ENCODE measurements around the gene DTNBP1. TPM values are rescaled to one million over a fixed set of nuclear protein-coding genes. Genes with fewer than 3 reads are reported as not detected.

DTNBP1 gene
- total and polyA plus RNA-seq, 2 of the 13 experiments (the other 11 are each of a cell fraction or from before 2014, with no cell fraction given): 6.6 to 19.1 TPM

DNA sequence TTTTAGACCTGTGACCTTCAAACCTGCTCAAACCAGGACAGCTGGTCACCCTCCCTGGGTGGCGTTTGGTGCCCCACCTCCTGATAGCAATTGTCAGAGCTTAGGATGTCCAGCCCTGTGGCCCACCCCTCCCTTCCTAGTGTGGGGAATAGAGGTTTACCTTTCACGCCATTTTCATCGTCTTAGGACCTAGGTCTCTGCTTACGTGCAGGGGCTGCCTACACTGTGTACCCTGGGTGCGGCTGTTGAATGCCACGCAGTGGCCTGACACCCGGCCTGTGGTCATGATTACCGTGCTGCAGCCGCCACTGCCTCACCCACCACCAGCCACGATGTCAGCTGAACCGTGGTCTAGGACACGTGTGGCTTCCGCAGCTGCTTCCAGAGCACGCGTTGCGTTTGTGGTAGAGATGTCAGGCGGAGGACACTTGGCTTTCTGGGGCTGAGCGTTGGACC is 157.3 kb downstream of the DTNBP1 start (continued):
- TF ChIP-seq, protein P1, sequence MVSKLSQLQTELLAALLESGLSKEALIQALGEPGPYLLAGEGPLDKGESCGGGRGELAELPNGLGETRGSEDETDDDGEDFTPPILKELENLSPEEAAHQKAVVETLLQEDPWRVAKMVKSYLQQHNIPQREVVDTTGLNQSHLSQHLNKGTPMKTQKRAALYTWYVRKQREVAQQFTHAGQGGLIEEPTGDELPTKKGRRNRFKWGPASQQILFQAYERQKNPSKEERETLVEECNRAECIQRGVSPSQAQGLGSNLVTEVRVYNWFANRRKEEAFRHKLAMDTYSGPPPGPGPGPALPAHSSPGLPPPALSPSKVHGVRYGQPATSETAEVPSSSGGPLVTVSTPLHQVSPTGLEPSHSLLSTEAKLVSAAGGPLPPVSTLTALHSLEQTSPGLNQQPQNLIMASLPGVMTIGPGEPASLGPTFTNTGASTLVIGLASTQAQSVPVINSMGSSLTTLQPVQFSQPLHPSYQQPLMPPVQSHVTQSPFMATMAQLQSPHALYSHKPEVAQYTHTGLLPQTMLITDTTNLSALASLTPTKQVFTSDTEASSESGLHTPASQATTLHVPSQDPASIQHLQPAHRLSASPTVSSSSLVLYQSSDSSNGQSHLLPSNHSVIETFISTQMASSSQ (IDR thresholded peaks at IDR 0.05; ENCODE audit: low read depth): no peak
- TF ChIP-seq, protein P1 (CRISPR knock-in tag; IDR thresholded peaks at IDR 0.05; ENCODE audit: borderline replicate concordance): no peak
- TF ChIP-seq MZF1 (CRISPR knock-in tag; IDR thresholded peaks at IDR 0.05; ENCODE audit: borderline replicate concordance) (no peak), CREB1 (IDR thresholded peaks at IDR 0.05) (no peak), CREB1 (CRISPR knock-in tag; IDR thresholded peaks at IDR 0.05) (no peak), MTA1 (CRISPR knock-in tag; IDR thresholded peaks at IDR 0.05; ENCODE audit: borderline replicate concordance) (0 out of 2 replicates have a peak, but pooled peaks have one; percentile 38), ZNF343 (CRISPR knock-in tag; IDR thresholded peaks at IDR 0.05) (no peak), GZF1 (CRISPR knock-in tag; IDR thresholded peaks at IDR 0.05) (no peak), SKI (IDR thresholded peaks at IDR 0.05; ENCODE audit: partially characterized antibody) (no peak), ZNF652 (CRISPR knock-in tag; IDR thresholded peaks at IDR 0.05; ENCODE audit: borderline replicate concordance, low read depth) (no peak), ZNF816 (CRISPR knock-in tag; IDR thresholded peaks at IDR 0.05; ENCODE audit: borderline replicate concordance) (no peak), MBNL3 (CRISPR knock-in tag; conservative IDR thresholded peaks at IDR 0.05) (no peak), ZNF891 (CRISPR knock-in tag; IDR thresholded peaks at IDR 0.05) (no peak), ZBTB38 (CRISPR knock-in tag; IDR thresholded peaks at IDR 0.05) (peak; percentile 93), RAD51 (IDR thresholded peaks at IDR 0.05; ENCODE audit: borderline replicate concordance) (no peak), ARNTL (CRISPR knock-in tag; IDR thresholded peaks at IDR 0.05) (0 out of 2 replicates have a peak, but pooled peaks have one; percentile 1), MEF2D (CRISPR knock-in tag; IDR thresholded peaks at IDR 0.05) (peak; percentile 37; the same call in 1 of the 2 replicates), FIP1L1 (IDR thresholded peaks at IDR 0.05; ENCODE audit: borderline replicate concordance, insufficient read depth, low read depth, low read length) (no peak), THRA (CRISPR knock-in tag; IDR thresholded peaks at IDR 0.05; ENCODE audit: borderline replicate concordance) (no peak), SIX1 (CRISPR knock-in tag; IDR thresholded peaks at IDR 0.05; ENCODE audit: borderline replicate concordance) (no peak), ZBTB1 (CRISPR knock-in tag; IDR thresholded peaks at IDR 0.05; ENCODE audit: borderline replicate concordance) (no peak), ZFP36L1 (CRISPR knock-in tag; IDR thresholded peaks at IDR 0.05) (no peak), ZSCAN25 (CRISPR knock-in tag; IDR thresholded peaks at IDR 0.05) (no peak)
- TF ChIP-seq, protein P2, sequence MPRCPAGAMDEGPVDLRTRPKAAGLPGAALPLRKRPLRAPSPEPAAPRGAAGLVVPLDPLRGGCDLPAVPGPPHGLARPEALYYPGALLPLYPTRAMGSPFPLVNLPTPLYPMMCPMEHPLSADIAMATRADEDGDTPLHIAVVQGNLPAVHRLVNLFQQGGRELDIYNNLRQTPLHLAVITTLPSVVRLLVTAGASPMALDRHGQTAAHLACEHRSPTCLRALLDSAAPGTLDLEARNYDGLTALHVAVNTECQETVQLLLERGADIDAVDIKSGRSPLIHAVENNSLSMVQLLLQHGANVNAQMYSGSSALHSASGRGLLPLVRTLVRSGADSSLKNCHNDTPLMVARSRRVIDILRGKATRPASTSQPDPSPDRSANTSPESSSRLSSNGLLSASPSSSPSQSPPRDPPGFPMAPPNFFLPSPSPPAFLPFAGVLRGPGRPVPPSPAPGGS (CRISPR knock-in tag; IDR thresholded peaks at IDR 0.05): no peak
- TF ChIP-seq, protein P3, sequence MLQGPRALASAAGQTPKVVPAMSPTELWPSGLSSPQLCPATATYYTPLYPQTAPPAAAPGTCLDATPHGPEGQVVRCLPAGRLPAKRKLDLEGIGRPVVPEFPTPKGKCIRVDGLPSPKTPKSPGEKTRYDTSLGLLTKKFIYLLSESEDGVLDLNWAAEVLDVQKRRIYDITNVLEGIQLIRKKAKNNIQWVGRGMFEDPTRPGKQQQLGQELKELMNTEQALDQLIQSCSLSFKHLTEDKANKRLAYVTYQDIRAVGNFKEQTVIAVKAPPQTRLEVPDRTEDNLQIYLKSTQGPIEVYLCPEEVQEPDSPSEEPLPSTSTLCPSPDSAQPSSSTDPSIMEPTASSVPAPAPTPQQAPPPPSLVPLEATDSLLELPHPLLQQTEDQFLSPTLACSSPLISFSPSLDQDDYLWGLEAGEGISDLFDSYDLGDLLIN (CRISPR knock-in tag; IDR thresholded peaks at IDR 0.05; ENCODE audit: borderline replicate concordance): no peak

Measured in HepG2 (cell line).